HS-27A (cell line): Measurements from ENCODE around the gene ANKS3.

Source experiments
- DNase-seq: peaks from one replicate; pipeline ENCODE4 v3.0.0-alpha.2; 2012; ENCODE audit warnings: low read depth, missing footprints

ANKS3 gene

GRCh38 chr16:4724661-4725270 lies 9.3 kb downstream of the ANKS3 start:
- DNase-seq, result no peak

- no peak for DNase-seq
Measured at GRCh38 chr16:4723071-4723767, 10.9 kb downstream of the ANKS3 start.

GRCh38 chr16:4718466-4718865 lies 15.6 kb downstream of the ANKS3 start:
- no peak for DNase-seq

- DNase-seq, result no peak
Measured at GRCh38 chr16:4714996-4715395, 19.1 kb downstream of the ANKS3 start.

GRCh38 chr16:4713663-4714501 lies 20.2 kb downstream of the ANKS3 start:
- no peak for DNase-seq

GRCh38 chr16:4709481-4709880 lies 24.6 kb downstream of the ANKS3 start:
- DNase-seq, result no peak

- no peak for DNase-seq
Measured at GRCh38 chr16:4706871-4707270, 27.2 kb downstream of the ANKS3 start.

GRCh38 chr16:4704913-4705312 lies 29.2 kb downstream of the ANKS3 start:
- no peak for DNase-seq

GRCh38 chr16:4704491-4704890 lies 29.6 kb downstream of the ANKS3 start:
- DNase-seq, result no peak

- no peak for DNase-seq
Measured at GRCh38 chr16:4703906-4704305, 30.2 kb downstream of the ANKS3 start.

GRCh38 chr16:4702466-4702808 lies 31.6 kb downstream of the ANKS3 start:
- no peak for DNase-seq

- DNase-seq, result no peak
Measured at GRCh38 chr16:4701791-4702465, 32.1 kb downstream of the ANKS3 start.

- DNase-seq, result no peak
Measured at GRCh38 chr16:4700997-4701743, 32.9 kb downstream of the ANKS3 start.

GRCh38 chr16:4700380-4700996 lies 33.6 kb downstream of the ANKS3 start:
- no peak for DNase-seq

GRCh38 chr16:4699046-4699556 lies 35.0 kb downstream of the ANKS3 start:
- DNase-seq, result no peak

GRCh38 chr16:4698321-4699045 lies 35.6 kb downstream of the ANKS3 start:
- DNase-seq, result no peak

- DNase-seq, result no peak
Measured at GRCh38 chr16:4697848-4698291, 36.2 kb downstream of the ANKS3 start.

GRCh38 chr16:4696905-4697847 lies 36.9 kb downstream of the ANKS3 start:
- DNase-seq, result no peak
